IMR-90 (cell line): ENCODE results near the gene CARMIL1. TPM values are rescaled to one million over a fixed set of nuclear protein-coding genes. Genes with fewer than 3 reads are reported as not detected.

Source experiments
- MAFK ChIP-seq: IDR thresholded peaks from 2 replicates; pipeline ENCODE4 v1.6.1; 2012; ENCODE audit warnings: low read depth, low read length, improper control_type of control experiment
- polyA plus RNA-seq, 3 experiments: library from polyadenylated mRNA; depleted of rRNA; stranded (reverse); fragments of >200 nt; gene quantifications; 2 replicates each; pipeline ENCODE4 v1.2.3, GENCODE V29; 2012; ENCODE audit warnings: low replicate concordance in 1 of 3
- total RNA-seq: library from RNA; depleted of rRNA; stranded (reverse); fragments of >200 nt; gene quantifications from 2 replicates; pipeline ENCODE4 v1.2.3, GENCODE V29; 2012
- TF ChIP-seq, protein P1 (sequence below): fragments of 150-350 bp; IDR thresholded peaks from 2 replicates; pipeline ENCODE4 v1.6.1; 2017; ENCODE audit warnings: mild to moderate bottlenecking, antibody characterized with exemption, low read length, low read depth
- TF ChIP-seq, protein P2 (sequence below): conservative IDR thresholded peaks from 2 replicates; pipeline ENCODE4 v1.5.1; 2012; ENCODE audit warnings: mild to moderate bottlenecking, low read depth, low read length, improper control_type of control experiment

The CARMIL1 gene
- total and polyA plus RNA-seq, 2 of the 4 experiments (the other 2 are of a cell fraction), result 1.3 to 2.9 TPM

DNA sequence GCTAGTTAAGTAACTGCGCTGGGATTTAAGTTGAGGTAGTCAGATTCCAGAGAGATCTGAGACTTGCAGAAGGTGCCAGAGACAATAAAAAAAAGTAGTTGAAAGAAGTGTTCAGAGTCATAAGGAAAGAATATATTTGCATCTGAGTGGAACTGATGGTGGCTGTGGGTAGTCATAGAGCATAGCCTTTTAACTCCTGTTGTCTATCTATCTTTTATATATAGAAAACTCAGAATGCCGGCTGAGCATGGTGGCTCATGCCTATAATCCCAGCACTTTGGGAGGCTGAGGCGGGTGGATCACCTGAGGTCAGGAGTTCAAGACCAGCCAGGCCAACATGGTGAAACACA is 62.0 kb downstream of the CARMIL1 start (continued):
- TF ChIP-seq, protein P1, sequence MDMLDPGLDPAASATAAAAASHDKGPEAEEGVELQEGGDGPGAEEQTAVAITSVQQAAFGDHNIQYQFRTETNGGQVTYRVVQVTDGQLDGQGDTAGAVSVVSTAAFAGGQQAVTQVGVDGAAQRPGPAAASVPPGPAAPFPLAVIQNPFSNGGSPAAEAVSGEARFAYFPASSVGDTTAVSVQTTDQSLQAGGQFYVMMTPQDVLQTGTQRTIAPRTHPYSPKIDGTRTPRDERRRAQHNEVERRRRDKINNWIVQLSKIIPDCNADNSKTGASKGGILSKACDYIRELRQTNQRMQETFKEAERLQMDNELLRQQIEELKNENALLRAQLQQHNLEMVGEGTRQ, result no peak
- no peak for TF ChIP-seq MAFK
- TF ChIP-seq, protein P2, sequence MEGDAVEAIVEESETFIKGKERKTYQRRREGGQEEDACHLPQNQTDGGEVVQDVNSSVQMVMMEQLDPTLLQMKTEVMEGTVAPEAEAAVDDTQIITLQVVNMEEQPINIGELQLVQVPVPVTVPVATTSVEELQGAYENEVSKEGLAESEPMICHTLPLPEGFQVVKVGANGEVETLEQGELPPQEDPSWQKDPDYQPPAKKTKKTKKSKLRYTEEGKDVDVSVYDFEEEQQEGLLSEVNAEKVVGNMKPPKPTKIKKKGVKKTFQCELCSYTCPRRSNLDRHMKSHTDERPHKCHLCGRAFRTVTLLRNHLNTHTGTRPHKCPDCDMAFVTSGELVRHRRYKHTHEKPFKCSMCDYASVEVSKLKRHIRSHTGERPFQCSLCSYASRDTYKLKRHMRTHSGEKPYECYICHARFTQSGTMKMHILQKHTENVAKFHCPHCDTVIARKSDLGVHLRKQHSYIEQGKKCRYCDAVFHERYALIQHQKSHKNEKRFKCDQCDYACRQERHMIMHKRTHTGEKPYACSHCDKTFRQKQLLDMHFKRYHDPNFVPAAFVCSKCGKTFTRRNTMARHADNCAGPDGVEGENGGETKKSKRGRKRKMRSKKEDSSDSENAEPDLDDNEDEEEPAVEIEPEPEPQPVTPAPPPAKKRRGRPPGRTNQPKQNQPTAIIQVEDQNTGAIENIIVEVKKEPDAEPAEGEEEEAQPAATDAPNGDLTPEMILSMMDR, result no peak
